Nephron progenitor cell (in vitro differentiated cells): ENCODE results near the gene EPHX1.
"Not testable (repeated sequence)": the region's sequence is repeated elsewhere in the genome, so short reads cannot be mapped to it uniquely, and the experiment has no call there.

Source experiments
- DNase-seq: peaks from one replicate; pipeline ENCODE4 v3.0.0; 2021
- H3K27ac Mint-ChIP-seq: 2 replicates; pipeline ENCODE4 v1.8.0; 2021; ENCODE audit warnings: mild to moderate bottlenecking, moderate library complexity, mixed read lengths
- H3K27me3 Mint-ChIP-seq: 2 replicates; pipeline ENCODE4 v1.8.0; 2021; ENCODE audit warnings: mild to moderate bottlenecking, low read depth, mixed read lengths; ENCODE audit not compliant: poor library complexity
- H3K36me3 Mint-ChIP-seq: 2 replicates; pipeline ENCODE4 v1.8.0; 2021; ENCODE audit warnings: low read depth, mixed read lengths
- H3K4me1 Mint-ChIP-seq: 2 replicates; pipeline ENCODE4 v1.8.0; 2021; ENCODE audit warnings: mixed read lengths
- H3K4me3 Mint-ChIP-seq: 2 replicates; pipeline ENCODE4 v1.8.0; 2021; ENCODE audit warnings: mild to moderate bottlenecking, moderate library complexity, mixed read lengths
- H3K9me3 Mint-ChIP-seq: 2 replicates; pipeline ENCODE4 v1.8.0; 2021; ENCODE audit warnings: mild to moderate bottlenecking, moderate library complexity, mixed read lengths
- TF ChIP-seq, protein P1 (sequence below): fragments of 200-600 bp; sonication (generic); IDR thresholded peaks from 2 replicates; pipeline ENCODE4 v1.5.0; 2021; ENCODE audit warnings: antibody characterized with exemption

Gene EPHX1

DNA sequence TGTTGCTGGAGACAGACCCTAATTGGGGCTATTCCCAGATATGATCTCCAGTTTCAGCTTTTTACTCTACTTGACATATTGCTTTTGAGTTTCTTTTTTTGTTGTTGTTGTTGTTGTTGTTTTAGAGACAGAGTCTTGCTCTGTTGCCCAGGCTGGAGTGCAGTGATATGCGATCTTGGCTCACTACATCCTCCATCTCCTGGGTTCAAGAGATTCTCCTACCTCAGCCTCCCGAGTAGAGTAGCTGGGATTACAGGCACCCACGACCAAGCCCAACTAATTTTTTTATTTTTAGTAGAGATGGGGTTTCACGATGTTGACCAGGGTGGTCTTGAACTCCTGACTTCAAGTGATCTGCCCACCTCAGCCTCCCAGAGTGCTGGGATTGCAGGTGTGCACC is 33.6 kb upstream of the EPHX1 start:
- Mint-ChIP-seq H3K4me1 (peaks cover 62% of the 10 kb centered on the region), H3K27me3 (no peaks in the 10 kb centered on the region), H3K9me3 (no peaks in the 10 kb centered on the region), H3K36me3 (peaks cover 17% of the 10 kb centered on the region), H3K27ac (no peak overlapping the region), H3K4me3 (no peak overlapping the region)
- DNase-seq, result no peak
- TF ChIP-seq, protein P1, sequence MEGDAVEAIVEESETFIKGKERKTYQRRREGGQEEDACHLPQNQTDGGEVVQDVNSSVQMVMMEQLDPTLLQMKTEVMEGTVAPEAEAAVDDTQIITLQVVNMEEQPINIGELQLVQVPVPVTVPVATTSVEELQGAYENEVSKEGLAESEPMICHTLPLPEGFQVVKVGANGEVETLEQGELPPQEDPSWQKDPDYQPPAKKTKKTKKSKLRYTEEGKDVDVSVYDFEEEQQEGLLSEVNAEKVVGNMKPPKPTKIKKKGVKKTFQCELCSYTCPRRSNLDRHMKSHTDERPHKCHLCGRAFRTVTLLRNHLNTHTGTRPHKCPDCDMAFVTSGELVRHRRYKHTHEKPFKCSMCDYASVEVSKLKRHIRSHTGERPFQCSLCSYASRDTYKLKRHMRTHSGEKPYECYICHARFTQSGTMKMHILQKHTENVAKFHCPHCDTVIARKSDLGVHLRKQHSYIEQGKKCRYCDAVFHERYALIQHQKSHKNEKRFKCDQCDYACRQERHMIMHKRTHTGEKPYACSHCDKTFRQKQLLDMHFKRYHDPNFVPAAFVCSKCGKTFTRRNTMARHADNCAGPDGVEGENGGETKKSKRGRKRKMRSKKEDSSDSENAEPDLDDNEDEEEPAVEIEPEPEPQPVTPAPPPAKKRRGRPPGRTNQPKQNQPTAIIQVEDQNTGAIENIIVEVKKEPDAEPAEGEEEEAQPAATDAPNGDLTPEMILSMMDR, result no peak

DNA sequence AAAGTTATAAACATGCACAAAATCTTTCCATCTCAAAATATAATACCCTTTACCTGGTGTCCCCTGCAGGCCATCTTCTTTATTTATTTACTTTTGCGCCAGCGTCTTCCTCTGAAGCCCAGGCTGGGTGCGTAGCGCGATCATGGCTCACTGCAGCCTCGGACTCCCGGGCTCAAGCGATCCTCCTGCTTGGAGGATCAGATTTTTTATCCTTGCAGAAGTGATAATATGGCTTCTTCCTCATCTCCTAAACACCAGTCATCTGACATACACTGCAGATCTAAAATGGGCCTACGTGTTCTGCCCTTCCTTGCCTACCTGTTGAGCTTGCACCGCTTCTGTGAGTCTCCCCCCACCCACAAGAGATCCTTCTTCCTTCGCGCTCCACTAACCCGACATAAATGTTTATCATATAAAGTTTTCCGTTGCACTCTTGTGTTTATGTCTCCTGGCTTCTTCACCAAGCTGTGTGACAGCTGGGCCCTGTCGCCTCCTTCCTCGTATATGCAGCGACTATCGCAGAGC is 32.8 kb upstream of the EPHX1 start:
- Mint-ChIP-seq H3K27ac (no peak overlapping the region), H3K4me3 (no peak overlapping the region), H3K36me3 (peaks cover 26% of the 10 kb centered on the region), H3K27me3 (peaks cover under 1% of the 10 kb centered on the region), H3K4me1 (peaks cover 56% of the 10 kb centered on the region), H3K9me3 (no peaks in the 10 kb centered on the region)
- TF ChIP-seq, protein P1, result no peak
- DNase-seq, result no peak

DNA sequence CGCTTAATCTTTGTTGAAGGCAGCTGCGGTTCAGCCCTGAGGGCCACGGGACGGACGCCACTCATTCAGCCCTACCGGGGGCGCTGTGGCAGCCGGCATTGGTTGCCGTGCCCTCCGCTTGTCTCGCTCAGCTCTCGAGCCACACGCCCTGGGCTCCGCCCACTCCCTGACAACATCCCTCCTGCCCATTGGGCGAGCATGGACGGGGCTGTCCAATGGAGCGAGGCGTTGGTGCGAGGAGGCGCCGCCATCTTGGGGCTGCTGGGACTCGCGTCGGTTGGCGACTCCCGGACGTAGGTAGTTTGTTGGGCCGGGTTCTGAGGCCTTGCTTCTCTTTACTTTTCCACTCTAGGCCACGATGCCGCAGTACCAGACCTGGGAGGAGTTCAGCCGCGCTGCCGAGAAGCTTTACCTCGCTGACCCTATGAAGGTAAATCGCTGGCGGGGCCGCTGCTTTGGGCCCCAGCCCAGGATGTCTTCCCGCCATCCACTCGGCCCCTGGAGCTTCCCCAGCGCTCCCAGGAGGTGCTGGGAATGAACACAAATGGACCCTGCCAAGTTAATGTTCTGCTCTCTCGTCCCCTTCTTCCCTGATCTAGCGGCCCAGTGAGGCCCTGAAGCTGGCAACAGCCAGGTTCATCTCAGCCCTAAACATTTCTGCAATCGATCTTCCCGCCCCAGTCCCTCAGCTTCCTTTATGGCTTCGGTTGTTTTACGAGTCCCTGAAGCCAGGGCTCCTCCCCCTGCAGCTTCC is 32.2 kb upstream of the EPHX1 start, which contains the start of gene SRP9:
Gene SRP9 (plus strand): TSS at position 244 of the 754 bp plus-strand sequence. CDS start 115 bp downstream, at position 359.
- no peak within 1 kb of the TSS for H3K4me3 Mint-ChIP-seq
- DNase-seq, result peak; percentile 99
- peaks cover 56% of the 10 kb centered on the region for H3K4me1 Mint-ChIP-seq
- peaks cover 3% of the 10 kb centered on the region for H3K27me3 Mint-ChIP-seq
- peaks cover 32% of the 10 kb centered on the region for H3K36me3 Mint-ChIP-seq
- H3K27ac Mint-ChIP-seq, result no peak within 1 kb of the TSS
- TF ChIP-seq, protein P1, result peak; percentile 74
- no peaks in the 10 kb centered on the region for H3K9me3 Mint-ChIP-seq

DNA sequence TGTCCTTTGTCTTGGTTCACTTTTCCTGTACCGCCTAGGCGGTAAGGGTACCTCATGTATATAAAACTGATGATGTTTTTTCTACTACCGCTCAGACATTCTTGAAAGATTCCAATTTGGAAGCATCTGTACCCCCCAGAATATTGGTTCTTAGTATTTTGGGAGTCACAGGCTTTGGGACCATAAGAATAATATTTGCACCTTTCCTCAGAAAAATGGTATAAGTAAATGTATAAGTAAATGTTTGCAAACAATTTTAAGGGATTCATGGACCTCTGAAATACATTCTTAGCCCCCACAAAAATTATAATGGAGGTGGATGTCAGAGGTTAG is 31.6 kb upstream of the EPHX1 start:
- H3K27me3 Mint-ChIP-seq, result peaks cover 3% of the 10 kb centered on the region
- TF ChIP-seq, protein P1, result no peak
- H3K4me3 Mint-ChIP-seq, result no peak overlapping the region
- no peaks in the 10 kb centered on the region for H3K9me3 Mint-ChIP-seq
- H3K36me3 Mint-ChIP-seq, result peaks cover 38% of the 10 kb centered on the region
- peaks cover 53% of the 10 kb centered on the region for H3K4me1 Mint-ChIP-seq
- H3K27ac Mint-ChIP-seq, result no peak overlapping the region
- no peak for DNase-seq

DNA sequence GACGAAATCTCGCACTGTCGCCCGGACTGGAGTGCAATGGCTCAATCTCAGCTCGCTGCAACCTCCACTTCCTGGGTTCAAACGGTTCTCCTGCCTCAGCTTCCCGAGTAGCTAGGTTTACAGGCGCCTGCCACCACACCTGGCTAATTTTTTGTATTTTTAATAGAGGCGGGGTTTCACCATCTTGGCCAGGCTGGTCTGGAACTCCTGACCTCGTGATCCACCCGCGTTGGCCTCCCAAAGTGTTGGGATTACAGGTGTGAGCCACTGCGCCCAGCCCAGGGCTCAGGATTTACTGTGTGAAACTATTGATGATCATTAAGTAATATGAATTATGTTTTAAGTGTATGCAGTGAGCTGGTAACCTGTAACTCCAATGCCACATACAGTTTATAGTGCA is 30.8 kb upstream of the EPHX1 start:
- H3K4me3 Mint-ChIP-seq, H3K9me3 Mint-ChIP-seq, DNase-seq, H3K27ac Mint-ChIP-seq, H3K27me3 Mint-ChIP-seq: not testable (repeated sequence)
- Mint-ChIP-seq H3K36me3 (peaks cover 46% of the 10 kb centered on the region), H3K4me1 (peaks cover 45% of the 10 kb centered on the region)

DNA sequence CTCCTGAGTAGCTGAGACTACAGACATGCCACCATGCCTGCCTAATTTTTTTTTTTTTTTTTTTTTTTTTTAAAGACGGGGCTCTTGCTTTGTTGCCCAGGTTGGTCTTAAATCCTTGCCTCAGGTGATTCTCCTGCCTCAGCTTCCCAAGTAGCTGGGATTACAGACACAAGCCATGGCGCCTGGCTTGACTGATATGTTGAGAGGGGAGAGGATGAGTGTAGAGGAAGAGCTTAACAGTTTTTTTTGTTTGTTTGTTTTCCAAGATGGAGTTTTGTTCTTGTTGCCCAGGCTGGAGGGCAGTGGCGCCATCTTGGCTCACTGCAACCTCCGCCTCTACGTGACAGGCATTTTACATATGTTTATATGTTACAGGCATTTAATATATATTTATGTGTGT is 29.8 kb upstream of the EPHX1 start:
- Mint-ChIP-seq H3K4me3 (no peak overlapping the region), H3K27me3 (peaks cover 3% of the 10 kb centered on the region), H3K27ac (no peak overlapping the region), H3K36me3 (peaks cover 56% of the 10 kb centered on the region), H3K9me3 (peaks cover 5% of the 10 kb centered on the region), H3K4me1 (peaks cover 37% of the 10 kb centered on the region)
- DNase-seq, result no peak
- TF ChIP-seq, protein P1, result no peak
